ENCODE results near the gene CTNNB1.

The CTNNB1 gene

DNA sequence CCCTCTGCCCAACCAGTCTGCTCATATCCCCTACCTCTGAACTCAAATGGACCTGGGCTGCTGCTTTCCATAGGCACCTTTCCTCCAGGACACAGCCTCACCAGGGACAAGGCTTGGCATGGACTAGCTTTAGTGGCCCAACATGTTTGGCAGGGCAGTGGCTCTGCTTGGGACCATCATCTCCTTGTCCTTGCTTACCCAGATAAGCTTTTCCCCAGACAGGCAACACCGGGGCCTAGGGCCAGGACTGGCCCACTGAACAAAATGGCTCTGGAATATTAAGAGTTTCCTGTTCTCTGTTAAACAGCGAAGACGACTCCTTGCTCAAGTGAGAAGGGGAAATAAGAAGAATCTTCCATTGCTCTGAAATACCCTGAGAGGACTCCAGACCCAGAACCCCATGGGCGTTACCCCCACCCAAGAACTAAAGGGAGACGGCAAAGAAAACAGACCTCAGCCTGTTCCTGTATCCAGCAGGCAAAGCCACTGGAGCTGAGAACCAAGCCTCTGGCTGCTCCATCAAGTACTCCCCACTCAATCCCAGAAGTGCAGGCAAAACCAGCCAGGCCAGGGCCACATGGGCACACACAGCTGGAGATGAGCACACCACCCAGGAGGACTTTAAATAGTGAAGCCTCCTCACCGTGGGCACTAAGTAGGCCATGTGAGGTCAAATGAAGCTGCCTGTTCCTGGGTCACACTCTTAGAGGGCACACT lies 45.5 kb downstream of the CTNNB1 start:
- no peak for TF ChIP-seq CTCF (IDR thresholded peaks at IDR 0.05; ENCODE audit: extremely low read depth, insufficient read depth, missing control alignments)
- in situ Hi-C loops (cut with MboI; ENCODE audit: low pct_unique_long_range_greater_than_20kb, low sequenced_read_pairs, unreplicated experiment) = no loop called here
- no peak for DNase-seq (ENCODE audit: low spot score)

DNA sequence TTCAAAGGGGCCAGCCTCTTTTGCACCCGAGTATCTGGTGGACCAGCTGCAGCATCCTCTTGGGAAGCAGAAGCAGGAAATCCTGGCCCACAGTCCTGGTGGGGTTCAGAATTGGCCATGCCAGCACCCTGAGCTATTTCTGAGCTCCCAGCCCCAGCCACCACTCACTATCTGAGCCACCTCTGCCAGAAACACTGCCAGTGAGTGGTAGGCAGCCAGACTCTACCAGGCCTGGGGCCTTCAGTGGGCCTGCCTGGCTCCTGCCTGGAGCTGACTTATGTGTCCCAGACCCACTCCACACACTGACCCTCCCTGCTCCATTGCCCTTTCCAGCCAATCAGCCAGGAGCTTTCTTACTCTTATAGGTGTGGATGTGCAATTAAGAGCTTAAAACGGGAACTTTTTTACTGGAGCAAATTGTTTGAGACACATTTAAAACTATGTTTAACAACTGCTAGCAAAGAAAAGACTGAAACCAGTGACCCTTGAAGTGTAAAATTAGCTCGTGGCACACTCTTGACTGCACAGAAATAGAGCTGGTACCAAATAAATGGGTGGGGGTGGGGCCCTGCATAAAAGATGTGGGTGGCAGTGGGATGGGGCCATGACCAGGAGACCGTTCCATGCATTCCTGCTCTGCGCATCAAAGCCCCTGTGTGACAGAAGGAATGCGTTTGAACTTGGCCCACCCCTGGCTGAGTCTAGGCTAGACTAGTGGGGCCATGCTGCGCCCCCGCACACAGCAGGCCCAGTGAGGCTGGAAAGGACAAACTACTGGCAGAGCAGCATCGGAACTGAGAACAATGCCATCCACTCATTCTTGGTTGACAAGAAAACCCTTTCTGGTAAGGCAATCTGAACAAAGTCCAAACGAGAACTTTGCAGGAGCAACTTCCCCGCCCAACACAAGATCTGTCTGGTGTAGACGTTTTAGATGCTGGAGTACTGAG lies 48.0 kb downstream of the CTNNB1 start:
- no peak for TF ChIP-seq CTCF (IDR thresholded peaks at IDR 0.05; ENCODE audit: extremely low read depth, insufficient read depth, missing control alignments)
- no peak for DNase-seq (ENCODE audit: low spot score)
- in situ Hi-C loops (cut with MboI; ENCODE audit: low pct_unique_long_range_greater_than_20kb, low sequenced_read_pairs, unreplicated experiment) = no loop called here

- in situ Hi-C loops (cut with MboI; ENCODE audit: low pct_unique_long_range_greater_than_20kb, low sequenced_read_pairs, unreplicated experiment) = no loop called here
- no peak for TF ChIP-seq CTCF (IDR thresholded peaks at IDR 0.05; ENCODE audit: extremely low read depth, insufficient read depth, missing control alignments)
- no peak for DNase-seq (ENCODE audit: low spot score)
These were observed 49.2 kb downstream of the CTNNB1 start for GRCh38 chr3:41248525-41248924.

DNA sequence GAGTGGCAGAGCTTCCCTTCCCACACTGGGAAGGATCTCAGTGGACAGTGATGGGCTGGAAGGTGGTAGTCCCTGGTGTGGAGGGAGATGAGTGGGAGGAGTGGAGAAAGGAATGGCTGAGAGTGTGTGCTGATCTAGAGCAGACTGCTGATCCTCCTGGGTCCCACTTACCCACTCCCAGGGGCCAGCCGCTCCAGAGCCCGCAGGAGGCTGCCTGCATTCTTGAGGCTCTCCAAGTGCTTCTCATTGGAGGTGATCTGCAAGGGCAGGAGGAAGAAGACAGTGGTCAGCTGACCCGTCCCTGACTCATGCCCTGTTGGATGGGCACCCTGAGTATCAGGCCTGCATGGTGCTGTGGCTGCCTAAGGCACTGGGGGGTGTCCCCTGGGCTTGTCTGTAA lies 50.0 kb downstream of the CTNNB1 start:
- in situ Hi-C loops (cut with MboI; ENCODE audit: low pct_unique_long_range_greater_than_20kb, low sequenced_read_pairs, unreplicated experiment) = no loop called here
- no peak for DNase-seq (ENCODE audit: low spot score)
- no peak for TF ChIP-seq CTCF (IDR thresholded peaks at IDR 0.05; ENCODE audit: extremely low read depth, insufficient read depth, missing control alignments)

DNA sequence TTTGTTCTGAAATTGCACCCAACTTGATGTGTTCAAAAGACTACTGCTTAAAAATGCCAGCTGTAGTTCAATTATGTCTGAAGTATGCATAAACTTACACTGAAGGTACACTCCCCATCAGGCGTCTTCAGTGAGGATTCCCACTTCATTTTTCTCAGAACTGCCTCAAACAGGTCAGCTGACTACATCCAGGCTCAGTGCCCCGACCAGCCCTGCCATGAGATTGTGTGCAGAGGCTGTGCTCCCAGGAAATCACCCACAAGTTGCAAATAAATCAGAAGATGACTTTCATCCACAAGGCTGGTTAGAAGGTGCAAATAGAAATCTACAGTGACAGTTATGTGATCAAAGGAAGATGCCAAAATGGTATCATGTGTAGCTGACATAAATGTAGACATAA lies 51.5 kb downstream of the CTNNB1 start:
- no peak for DNase-seq (ENCODE audit: low spot score)
- TF ChIP-seq CTCF (IDR thresholded peaks at IDR 0.05; ENCODE audit: extremely low read depth, insufficient read depth, missing control alignments) = no peak
- in situ Hi-C loops (cut with MboI; ENCODE audit: low pct_unique_long_range_greater_than_20kb, low sequenced_read_pairs, unreplicated experiment) = no loop called here

- in situ Hi-C loops (cut with MboI; ENCODE audit: low pct_unique_long_range_greater_than_20kb, low sequenced_read_pairs, unreplicated experiment) = no loop called here
- DNase-seq (ENCODE audit: low spot score) = no peak
- TF ChIP-seq CTCF (IDR thresholded peaks at IDR 0.05; ENCODE audit: extremely low read depth, insufficient read depth, missing control alignments) = no peak
These were observed 52.3 kb downstream of the CTNNB1 start for GRCh38 chr3:41251593-41251992.
